Parathyroid adenoma (tissue), 2 donors: ENCODE measurements around the gene CUTC.

Source experiments
- H2AFZ ChIP-seq: fragments of 300-600 bp; sonication (generic); one replicate; pipeline ENCODE4 v1.7.0; 2017; ENCODE audit warnings: antibody characterized with exemption, mild to moderate bottlenecking
- H3K27ac ChIP-seq: fragments of 300-600 bp; sonication (generic); one replicate; pipeline ENCODE4 v1.7.0; 2017
- H3K27me3 ChIP-seq: fragments of 300-600 bp; sonication (generic); one replicate; pipeline ENCODE4 v1.7.0; 2017; ENCODE audit warnings: low read length; ENCODE audit not compliant: control insufficient read depth, insufficient read depth
- H3K36me3 ChIP-seq: fragments of 300-600 bp; sonication (generic); one replicate; pipeline ENCODE4 v1.7.0; 2017; ENCODE audit warnings: low read length; ENCODE audit not compliant: control insufficient read depth, insufficient read depth
- H3K4me1 ChIP-seq: fragments of 300-600 bp; sonication (generic); one replicate; pipeline ENCODE4 v1.7.0; 2017; ENCODE audit warnings: control low read depth
- H3K4me2 ChIP-seq: fragments of 300-600 bp; sonication (generic); one replicate; pipeline ENCODE4 v1.7.0; 2017; ENCODE audit warnings: low read length
- H3K4me3 ChIP-seq: fragments of 300-600 bp; sonication (generic); one replicate; pipeline ENCODE4 v1.7.0; 2017; ENCODE audit warnings: low read depth, low read length
- H3K79me2 ChIP-seq: fragments of 300-600 bp; sonication (generic); one replicate; pipeline ENCODE4 v1.7.0; 2017; ENCODE audit warnings: control low read depth
- H3K9ac ChIP-seq: fragments of 300-600 bp; sonication (generic); one replicate; pipeline ENCODE4 v1.7.0; 2017; ENCODE audit warnings: mild to moderate bottlenecking
- H3K9me3 ChIP-seq: fragments of 300-600 bp; sonication (generic); one replicate; pipeline ENCODE4 v1.7.0; 2017; ENCODE audit warnings: low read length; ENCODE audit not compliant: control insufficient read depth
- CTCF ChIP-seq: fragments of 300-600 bp; sonication (generic); IDR thresholded peaks from one replicate; pipeline ENCODE4 v1.7.0; 2017; ENCODE audit warnings: antibody characterized with exemption, mild to moderate bottlenecking
- donor health status: primary hyperparathyroidism.

CUTC gene

GRCh38 chr10:99768556-99768955, 36.5 kb downstream of the CUTC start:
- Histone ChIP-seq H2AFZ (no peak overlapping the region), H3K9ac (no peak overlapping the region), H3K79me2 (no peaks in the 10 kb centered on the region), H3K27me3 (no peaks in the 10 kb centered on the region), H3K4me3 (no peak overlapping the region), H3K36me3 (no peaks in the 10 kb centered on the region), H3K9me3 (no peaks in the 10 kb centered on the region), H3K4me2 (no peak overlapping the region), H3K27ac (no peak overlapping the region), H3K4me1 (no peaks in the 10 kb centered on the region)
- TF ChIP-seq CTCF = no peak

GRCh38 chr10:99769706-99770105, 37.7 kb downstream of the CUTC start:
- Histone ChIP-seq H3K27ac (no peak overlapping the region), H3K4me3 (no peak overlapping the region), H2AFZ (no peak overlapping the region), H3K36me3 (no peaks in the 10 kb centered on the region), H3K9me3 (no peaks in the 10 kb centered on the region), H3K27me3 (no peaks in the 10 kb centered on the region), H3K4me1 (no peaks in the 10 kb centered on the region), H3K4me2 (no peak overlapping the region), H3K79me2 (no peaks in the 10 kb centered on the region), H3K9ac (no peak overlapping the region)
- no peak for TF ChIP-seq CTCF

- Histone ChIP-seq H3K79me2 (no peaks in the 10 kb centered on the region), H3K36me3 (no peaks in the 10 kb centered on the region), H3K4me1 (no peaks in the 10 kb centered on the region), H3K27me3 (no peaks in the 10 kb centered on the region), H3K9me3 (no peaks in the 10 kb centered on the region), H3K4me3 (no peak overlapping the region), H2AFZ (no peak overlapping the region), H3K27ac (no peak overlapping the region), H3K4me2 (no peak overlapping the region), H3K9ac (no peak overlapping the region)
- no peak for TF ChIP-seq CTCF
Measured at GRCh38 chr10:99770408-99771045, 38.5 kb downstream of the CUTC start.

- no peaks in the 10 kb centered on the region for H3K27me3 ChIP-seq
Measured at GRCh38 chr10:99775850-99776249, 43.8 kb downstream of the CUTC start.

More at GRCh38 chr10:99775850-99776249, 43.8 kb downstream of the CUTC start:
- Histone ChIP-seq H2AFZ (no peak overlapping the region), H3K4me3 (no peak overlapping the region), H3K9me3 (no peaks in the 10 kb centered on the region), H3K27ac (no peak overlapping the region), H3K36me3 (no peaks in the 10 kb centered on the region), H3K9ac (no peak overlapping the region), H3K4me1 (no peaks in the 10 kb centered on the region), H3K4me2 (no peak overlapping the region), H3K79me2 (no peaks in the 10 kb centered on the region)
- TF ChIP-seq CTCF = no peak
